ENCODE measurements around the gene THEM4. TPM values are rescaled to one million over a fixed set of nuclear protein-coding genes. Genes with fewer than 3 reads are reported as not detected.

Gene THEM4
- total RNA-seq, 2 experiments from 2014 or later, result 24.0 to 24.5 TPM

GRCh38 chr1:151953409-151954094 lies 44.2 kb upstream of the THEM4 start:
- H3K27me3 ChIP-seq (ENCODE audit: control insufficient read depth in 1 of 2, insufficient read depth in 2 of 2, low read length in 2 of 2), result no peaks in the 10 kb centered on the region
- no peak overlapping the region for H3K27ac Mint-ChIP-seq
- no peaks in the 10 kb centered on the region for H3K4me1 Mint-ChIP-seq (ENCODE audit: low read depth)
- TF ChIP-seq, protein P1, sequence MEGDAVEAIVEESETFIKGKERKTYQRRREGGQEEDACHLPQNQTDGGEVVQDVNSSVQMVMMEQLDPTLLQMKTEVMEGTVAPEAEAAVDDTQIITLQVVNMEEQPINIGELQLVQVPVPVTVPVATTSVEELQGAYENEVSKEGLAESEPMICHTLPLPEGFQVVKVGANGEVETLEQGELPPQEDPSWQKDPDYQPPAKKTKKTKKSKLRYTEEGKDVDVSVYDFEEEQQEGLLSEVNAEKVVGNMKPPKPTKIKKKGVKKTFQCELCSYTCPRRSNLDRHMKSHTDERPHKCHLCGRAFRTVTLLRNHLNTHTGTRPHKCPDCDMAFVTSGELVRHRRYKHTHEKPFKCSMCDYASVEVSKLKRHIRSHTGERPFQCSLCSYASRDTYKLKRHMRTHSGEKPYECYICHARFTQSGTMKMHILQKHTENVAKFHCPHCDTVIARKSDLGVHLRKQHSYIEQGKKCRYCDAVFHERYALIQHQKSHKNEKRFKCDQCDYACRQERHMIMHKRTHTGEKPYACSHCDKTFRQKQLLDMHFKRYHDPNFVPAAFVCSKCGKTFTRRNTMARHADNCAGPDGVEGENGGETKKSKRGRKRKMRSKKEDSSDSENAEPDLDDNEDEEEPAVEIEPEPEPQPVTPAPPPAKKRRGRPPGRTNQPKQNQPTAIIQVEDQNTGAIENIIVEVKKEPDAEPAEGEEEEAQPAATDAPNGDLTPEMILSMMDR (IDR thresholded peaks at IDR 0.05), result no peak
- H3K36me3 ChIP-seq (ENCODE audit: insufficient read depth, low read length), result no peaks in the 10 kb centered on the region
- no peak overlapping the region for H3K4me3 ChIP-seq (ENCODE audit: low read length)
- H3K36me3 Mint-ChIP-seq (ENCODE audit: low read depth), result no peaks in the 10 kb centered on the region
- no peak overlapping the region for H3K27ac ChIP-seq (ENCODE audit: low read depth in 1 of 2, low read length in 2 of 2)
- H3K9me3 Mint-ChIP-seq, result no peaks in the 10 kb centered on the region
- H3K4me1 ChIP-seq (ENCODE audit: insufficient read depth, low read length), result peaks cover 2% of the 10 kb centered on the region
- intact Hi-C loops (cut with DNase I, micrococcal nuclease), result no loop called here
- ChIA-PET CTCF (interaction anchor here (1.4 to 2.8 kb wide), 3 partner anchors 19 to 48 kb away, joined by 3 to 10 read pairs (median 4); no protein-coding TSS in a partner anchor), POLR2A (interaction anchor here (0.8 kb wide), 1 partner anchor 26 kb away, joined by 4 read pairs; no protein-coding TSS in a partner anchor)
- H3K9me3 ChIP-seq (ENCODE audit: control insufficient read depth in 1 of 2, insufficient read depth in 1 of 2, low read length in 2 of 2), result no peaks in the 10 kb centered on the region
- DNase-seq, result no peak
- no peak for ATAC-seq (ENCODE audit: poor library complexity)
- H3K27me3 Mint-ChIP-seq, result no peaks in the 10 kb centered on the region
- H3K4me3 Mint-ChIP-seq, result no peak overlapping the region

- Mint-ChIP-seq H3K9me3 (no peaks in the 10 kb centered on the region), H3K4me3 (no peak overlapping the region), H3K4me1 (ENCODE audit: low read depth) (no peaks in the 10 kb centered on the region), H3K36me3 (ENCODE audit: low read depth) (no peaks in the 10 kb centered on the region), H3K27me3 (no peaks in the 10 kb centered on the region), H3K27ac (no peak overlapping the region)
- ATAC-seq (ENCODE audit: poor library complexity) (no peak), DNase-seq (no peak)
- TF ChIP-seq, protein P1 (IDR thresholded peaks at IDR 0.05), result no peak
- POLR2A ChIA-PET, result no interaction called here
- CTCF ChIA-PET, result interaction anchor here (1.7 to 2.8 kb wide), 2 partner anchors 19 to 49 kb away, joined by 4 to 10 read pairs; no protein-coding TSS in a partner anchor
- Histone ChIP-seq H3K36me3 (ENCODE audit: insufficient read depth, low read length) (no peaks in the 10 kb centered on the region), H3K4me1 (ENCODE audit: insufficient read depth, low read length) (peaks cover 2% of the 10 kb centered on the region), H3K27me3 (ENCODE audit: control insufficient read depth in 1 of 2, insufficient read depth in 2 of 2, low read length in 2 of 2) (no peaks in the 10 kb centered on the region), H3K27ac (ENCODE audit: low read depth in 1 of 2, low read length in 2 of 2) (no peak overlapping the region), H3K9me3 (ENCODE audit: control insufficient read depth in 1 of 2, insufficient read depth in 1 of 2, low read length in 2 of 2) (no peaks in the 10 kb centered on the region), H3K4me3 (ENCODE audit: low read length) (no peak overlapping the region)
- intact Hi-C loops (cut with DNase I, micrococcal nuclease), result no loop called here
Measured at GRCh38 chr1:151952811-151953210, 43.5 kb upstream of the THEM4 start.

DNA sequence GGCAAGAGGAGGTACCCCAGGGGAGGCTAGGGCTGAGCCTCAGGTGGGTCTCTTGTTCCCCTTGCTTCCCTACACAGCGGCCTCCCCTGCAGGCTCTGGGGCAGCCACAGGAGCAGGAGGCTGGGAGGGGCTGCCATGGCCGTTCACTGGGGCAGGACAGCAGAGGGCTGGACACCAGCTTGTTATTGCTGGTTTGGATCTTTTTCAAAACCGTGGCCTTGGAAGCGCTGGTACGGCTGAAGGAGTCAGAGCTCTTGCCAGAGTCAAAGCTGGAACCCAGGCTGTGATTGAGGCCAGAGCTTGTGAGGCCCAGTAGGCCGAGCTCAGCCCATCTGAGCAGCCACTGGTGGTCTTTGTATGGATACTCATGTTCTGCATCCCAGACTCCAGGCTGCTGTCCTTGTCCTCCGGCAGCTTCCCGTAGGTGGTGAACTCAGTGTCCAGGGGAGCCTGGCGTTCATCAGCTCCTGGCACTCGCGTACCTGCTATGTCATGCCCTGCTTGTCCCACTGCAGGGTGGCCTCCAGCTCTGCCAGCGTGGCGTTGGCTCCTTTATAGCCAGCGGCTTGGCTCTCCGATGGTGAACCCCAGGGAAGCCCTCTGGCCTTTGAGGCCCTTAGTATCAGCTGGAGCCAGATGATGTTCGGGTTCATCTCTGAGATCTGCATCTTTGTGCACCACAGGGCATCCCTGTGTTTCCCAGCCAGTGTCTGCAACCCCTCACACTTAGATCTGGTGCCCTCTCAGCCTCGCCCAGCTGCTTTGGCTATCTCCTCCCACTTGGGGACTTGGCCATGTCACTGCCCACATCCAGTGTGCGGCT lies 40.3 kb upstream of the THEM4 start:
- no peaks in the 10 kb centered on the region for H3K9me3 ChIP-seq (ENCODE audit: control insufficient read depth in 1 of 2, insufficient read depth in 1 of 2, low read length in 2 of 2)

More for the DNA sequence above, 40.3 kb upstream of the THEM4 start:
- Histone ChIP-seq H3K27ac (ENCODE audit: low read depth in 1 of 2, low read length in 2 of 2) (no peak overlapping the region), H3K36me3 (ENCODE audit: insufficient read depth, low read length) (no peaks in the 10 kb centered on the region), H3K4me3 (ENCODE audit: low read length) (no peak overlapping the region), H3K4me1 (ENCODE audit: insufficient read depth, low read length) (peaks cover 26% of the 10 kb centered on the region), H3K27me3 (ENCODE audit: control insufficient read depth in 1 of 2, insufficient read depth in 2 of 2, low read length in 2 of 2) (no peaks in the 10 kb centered on the region)
- no peaks in the 10 kb centered on the region for H3K9me3 Mint-ChIP-seq
- no peak overlapping the region for H3K4me3 Mint-ChIP-seq
- H3K4me1 Mint-ChIP-seq (ENCODE audit: low read depth), result peaks cover 25% of the 10 kb centered on the region
- no peaks in the 10 kb centered on the region for H3K36me3 Mint-ChIP-seq (ENCODE audit: low read depth)
- CTCF ChIA-PET, result interaction anchor here (1.1 kb wide), 1 partner anchor 18 kb away, joined by 3 read pairs; no protein-coding TSS in a partner anchor
- TF ChIP-seq, protein P1 (IDR thresholded peaks at IDR 0.05), result no peak
- intact Hi-C loops (cut with DNase I, micrococcal nuclease), result no loop called here
- no peak for DNase-seq
- no peak for ATAC-seq (ENCODE audit: poor library complexity)
- POLR2A ChIA-PET, result interaction anchor here (0.7 kb wide), 1 partner anchor 8 kb away, joined by 3 read pairs; no protein-coding TSS in a partner anchor
- H3K27me3 Mint-ChIP-seq, result no peaks in the 10 kb centered on the region
- no peak overlapping the region for H3K27ac Mint-ChIP-seq
